Lung (tissue), 12 donors: ENCODE measurements around the gene TBC1D30. TPM values are rescaled to one million over a fixed set of nuclear protein-coding genes. Genes with fewer than 3 reads are reported as not detected.

Source experiments
- ATAC-seq: fragments of 200-7000 bp; cut with Tn5 transposase; one replicate; pipeline ENCODE4 v1.9.1; 2020; ENCODE audit warnings: moderate number of reproducible peaks; ENCODE audit not compliant: insufficient read depth, low FRiP score
- DNase-seq, 3 donors: peaks; one replicate each; pipeline ENCODE4 v3.0.0-alpha.2; 2013 to 2017
- H3K27ac ChIP-seq, 2 donors: one replicate each; pipeline ENCODE4 v1.5.1; 2013; ENCODE audit warnings: mild to moderate bottlenecking in 2 of 2, moderate library complexity in 2 of 2, control low read depth in 1 of 2, inconsistent platforms in 1 of 2, low read depth in 1 of 2, low read length in 1 of 2
- H3K27me3 ChIP-seq, 3 donors: one replicate each; pipeline ENCODE4 v1.5.1; 2013; ENCODE audit warnings: low read length in 2 of 3; ENCODE audit not compliant: control insufficient read depth in 3 of 3, insufficient read depth in 3 of 3
- H3K36me3 ChIP-seq, 4 donors: one replicate each; pipeline ENCODE4 v1.5.1; 2013; ENCODE audit warnings: low read length in 4 of 4, mild to moderate bottlenecking in 1 of 4, moderate library complexity in 1 of 4; ENCODE audit not compliant: control insufficient read depth in 4 of 4, insufficient read depth in 4 of 4
- H3K4me1 ChIP-seq, 5 donors: one replicate each; pipeline ENCODE4 v1.5.1; 2013; ENCODE audit warnings: low read length in 5 of 5, mild to moderate bottlenecking in 2 of 5, moderate library complexity in 1 of 5; ENCODE audit not compliant: control insufficient read depth in 5 of 5, insufficient read depth in 5 of 5
- H3K4me3 ChIP-seq: one replicate; pipeline ENCODE4 v1.5.1; 2013; ENCODE audit warnings: mild to moderate bottlenecking, control low read depth, moderate library complexity
- H3K9ac ChIP-seq, 2 donors: one replicate each; pipeline ENCODE4 v1.5.1; 2013; ENCODE audit warnings: low read length in 2 of 2, control low read depth in 1 of 2; ENCODE audit not compliant: insufficient read depth in 1 of 2
- H3K9me3 ChIP-seq, 4 donors: one replicate each; pipeline ENCODE4 v1.5.1; 2013; ENCODE audit warnings: low read length in 3 of 4, mild to moderate bottlenecking in 1 of 4, moderate library complexity in 1 of 4; ENCODE audit not compliant: control insufficient read depth in 4 of 4, insufficient read depth in 3 of 4
- WGBS, 2 donors: extraction: QIAGEN DNeasy Blood & Tissue Kit; methylation state at CpG; one replicate each; pipeline ENCODE4 v1.1.7; 2013; 5-methylcytosine and 5-hydroxymethylcytosine counted together
- polyA plus RNA-seq, 2 donors: library from polyadenylated mRNA; stranded (reverse); fragments of 200-250 nt; gene quantifications; one replicate each; pipeline ENCODE4 v1.2.1, GENCODE V29; 2013
- total RNA-seq, 2 donors: library from RNA; depleted of rRNA in 1 of 2; stranded (reverse); fragments of >200 nt in 1 of 2; gene quantifications; one replicate each; pipeline ENCODE4 v1.2.1, GENCODE V29; 2014 to 2021
- TF ChIP-seq, protein P1 (sequence below): IDR thresholded peaks from 2 replicates; pipeline ENCODE4 v1.5.1; 2012; ENCODE audit warnings: mild to moderate bottlenecking; ENCODE audit errors: control extremely low read depth, extremely low read depth
- donor health status: control.
- donor health status: control.
- donor health status: Bipolar disorder and iron deficiency.
- donor health status: healthy.
- donor health status: DM: yes; HTN: yes; CAD: no.

Gene TBC1D30
- total and polyA plus RNA-seq, 4 donors, result 3.3 to 15.7 (median 10.2) TPM

DNA sequence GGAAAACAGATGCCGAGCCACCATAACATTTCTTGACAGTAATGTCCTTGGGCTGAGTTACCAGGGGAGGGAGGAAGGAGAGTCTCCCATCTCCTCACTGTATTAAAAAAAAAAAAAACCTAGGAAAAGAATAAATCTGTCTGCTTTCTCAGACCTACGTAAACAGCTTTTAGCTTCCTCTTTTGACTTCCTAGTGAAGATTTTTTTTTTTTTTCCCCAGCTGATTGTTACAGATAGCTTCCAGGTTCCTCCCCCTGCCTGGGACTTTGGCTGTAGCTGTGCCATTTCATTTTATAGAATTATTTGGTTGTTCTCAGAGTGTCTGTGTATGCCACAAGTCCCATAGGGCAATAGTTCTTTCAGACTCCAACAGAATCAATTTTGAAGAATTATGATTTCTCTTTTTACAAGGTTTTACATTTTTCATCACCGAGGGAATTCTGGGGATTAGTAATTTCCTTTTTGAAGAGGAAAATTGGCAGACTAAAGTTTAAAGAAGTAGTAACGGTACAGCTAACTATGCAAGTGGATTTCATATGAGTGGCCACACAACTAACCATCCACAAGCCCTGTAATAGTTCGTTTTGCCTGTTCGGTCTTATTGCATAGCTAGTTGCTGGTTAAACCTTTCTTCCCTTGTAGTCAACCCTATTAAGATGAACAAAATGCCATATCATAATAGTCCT, 42.1 kb upstream of the TBC1D30 start:
- H3K9ac ChIP-seq, result peak overlapping the region; percentile 43 to 53

DNA sequence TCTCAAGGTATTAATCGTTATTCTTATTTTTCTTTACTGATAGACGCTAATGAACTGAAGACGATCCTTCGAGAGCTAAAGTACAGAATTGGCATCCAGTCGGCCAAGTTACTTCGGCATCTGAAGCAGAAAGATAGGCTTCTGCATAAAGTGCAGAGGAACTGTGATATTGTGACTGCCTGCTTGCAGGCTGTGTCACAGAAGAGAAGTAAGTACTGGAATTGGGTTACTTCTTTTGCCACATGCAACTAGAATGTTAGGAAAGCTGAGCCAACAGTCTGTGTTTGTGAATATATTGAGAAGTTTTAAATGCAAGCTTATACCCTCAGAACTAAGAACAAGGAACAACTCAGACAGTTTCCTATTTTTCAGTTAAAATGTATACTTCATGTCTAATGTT, 38.6 kb upstream of the TBC1D30 start:
- no peak for ATAC-seq
- WGBS, 2 donors, result 94 to 96% methylated on average over 6 of the region's 6 CpGs

More for the DNA sequence above, 42.1 kb upstream of the TBC1D30 start:
- no peak overlapping the region for H3K27ac ChIP-seq
- H3K4me3 ChIP-seq, result no peak overlapping the region
- peaks cover 0 to 8% (median 6%) of the 10 kb centered on the region in 5 donors for H3K4me1 ChIP-seq
- TF ChIP-seq, protein P1, sequence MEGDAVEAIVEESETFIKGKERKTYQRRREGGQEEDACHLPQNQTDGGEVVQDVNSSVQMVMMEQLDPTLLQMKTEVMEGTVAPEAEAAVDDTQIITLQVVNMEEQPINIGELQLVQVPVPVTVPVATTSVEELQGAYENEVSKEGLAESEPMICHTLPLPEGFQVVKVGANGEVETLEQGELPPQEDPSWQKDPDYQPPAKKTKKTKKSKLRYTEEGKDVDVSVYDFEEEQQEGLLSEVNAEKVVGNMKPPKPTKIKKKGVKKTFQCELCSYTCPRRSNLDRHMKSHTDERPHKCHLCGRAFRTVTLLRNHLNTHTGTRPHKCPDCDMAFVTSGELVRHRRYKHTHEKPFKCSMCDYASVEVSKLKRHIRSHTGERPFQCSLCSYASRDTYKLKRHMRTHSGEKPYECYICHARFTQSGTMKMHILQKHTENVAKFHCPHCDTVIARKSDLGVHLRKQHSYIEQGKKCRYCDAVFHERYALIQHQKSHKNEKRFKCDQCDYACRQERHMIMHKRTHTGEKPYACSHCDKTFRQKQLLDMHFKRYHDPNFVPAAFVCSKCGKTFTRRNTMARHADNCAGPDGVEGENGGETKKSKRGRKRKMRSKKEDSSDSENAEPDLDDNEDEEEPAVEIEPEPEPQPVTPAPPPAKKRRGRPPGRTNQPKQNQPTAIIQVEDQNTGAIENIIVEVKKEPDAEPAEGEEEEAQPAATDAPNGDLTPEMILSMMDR, result no peak
- peaks cover 0 to 2% (median 0%) of the 10 kb centered on the region in 4 donors for H3K36me3 ChIP-seq
- WGBS, 2 donors, result 30 to 31% methylated on average over 6 of the region's 6 CpGs
- H3K27me3 ChIP-seq, result peaks cover 0 to 36% (median 26%) of the 10 kb centered on the region in 3 donors
- ATAC-seq, result no peak
- no peaks in the 10 kb centered on the region for H3K9me3 ChIP-seq
- DNase-seq, result peak in 2 of 3 donors; percentile 16 to 30

DNA sequence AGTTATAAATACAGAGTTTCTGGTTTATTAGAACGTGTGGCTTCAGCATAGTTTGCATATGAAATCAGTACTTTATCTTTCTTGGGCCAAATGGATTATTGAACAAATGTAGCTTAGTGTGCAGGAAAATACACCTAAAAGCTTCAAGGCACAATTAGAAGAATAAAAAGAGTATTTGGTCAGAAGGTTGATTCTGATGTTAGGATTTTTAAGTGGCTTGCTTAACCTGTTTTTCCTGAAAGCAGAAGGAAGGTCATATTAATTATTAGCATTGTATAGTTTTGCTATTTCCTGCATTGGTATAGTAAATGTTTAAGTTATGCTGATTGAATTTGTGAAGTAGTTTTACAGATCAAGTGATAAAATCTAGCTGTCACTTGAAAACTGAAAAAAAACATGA, 34.3 kb upstream of the TBC1D30 start:
- Histone ChIP-seq H3K9ac (no peak overlapping the region), H3K27ac (no peak overlapping the region), H3K36me3 (peaks cover 0 to 2% (median 0%) of the 10 kb centered on the region in 4 donors), H3K4me3 (no peak overlapping the region), H3K27me3 (no peaks in the 10 kb centered on the region), H3K4me1 (peaks cover 0 to 2% (median 0%) of the 10 kb centered on the region in 5 donors), H3K9me3 (no peaks in the 10 kb centered on the region)
- WGBS, 2 donors, result 58 to 87% methylated on average over 1 of the region's 1 CpG
- DNase-seq, result peak in 2 of 3 donors; percentile 35 to 60
- TF ChIP-seq, protein P1, result no peak
- no peak for ATAC-seq

More for the DNA sequence above, 38.6 kb upstream of the TBC1D30 start:
- Histone ChIP-seq H3K27ac (no peak overlapping the region), H3K9ac (no peak overlapping the region), H3K9me3 (no peaks in the 10 kb centered on the region), H3K27me3 (peaks cover 0 to 26% (median 19%) of the 10 kb centered on the region in 3 donors), H3K36me3 (peaks cover 0 to 2% (median 0%) of the 10 kb centered on the region in 4 donors), H3K4me3 (no peak overlapping the region), H3K4me1 (peaks cover 0 to 10% (median 6%) of the 10 kb centered on the region in 5 donors)
- TF ChIP-seq, protein P1, result no peak
- no peak for DNase-seq
